AG20443 (cell line): ENCODE data around the gene CHN2.

ENCODE experiments used
- DNase-seq: peaks from one replicate; pipeline ENCODE4 v3.0.0; 2012; ENCODE audit warnings: low spot score, mixed read lengths

The CHN2 gene

GRCh38 chr7:29335188-29336083 lies 140.9 kb downstream of the CHN2 start:
- DNase-seq: no peak

GRCh38 chr7:29337546-29338116 lies 143.1 kb downstream of the CHN2 start:
- no peak for DNase-seq

GRCh38 chr7:29340696-29341095 lies 146.1 kb downstream of the CHN2 start:
- no peak for DNase-seq

- DNase-seq: no peak
Measured at GRCh38 chr7:29341156-29341555, 146.6 kb downstream of the CHN2 start.

DNA sequence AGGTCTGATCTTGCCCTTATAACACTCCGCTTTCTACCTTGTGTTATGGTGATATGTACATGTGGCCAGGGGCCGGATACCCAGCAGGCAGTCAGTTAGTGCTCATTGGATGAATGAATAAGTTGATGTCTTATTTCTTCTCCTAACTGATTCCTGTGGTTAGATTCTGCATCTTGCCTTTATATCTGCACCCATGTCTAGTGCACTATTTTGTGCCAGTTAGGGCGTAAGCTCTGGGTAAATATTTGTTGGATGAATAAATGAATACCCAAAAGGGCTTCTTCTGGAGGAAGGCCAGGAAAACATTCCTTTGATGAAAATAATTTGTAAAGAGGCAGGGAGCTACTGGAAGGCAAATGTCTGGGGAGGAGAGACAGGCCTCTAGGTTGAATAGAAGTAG lies 148.2 kb downstream of the CHN2 start:
- no peak for DNase-seq

GRCh38 chr7:29343399-29343798 lies 148.8 kb downstream of the CHN2 start:
- DNase-seq: no peak

- no peak for DNase-seq
Measured at GRCh38 chr7:29344334-29344978, 149.9 kb downstream of the CHN2 start.

DNA sequence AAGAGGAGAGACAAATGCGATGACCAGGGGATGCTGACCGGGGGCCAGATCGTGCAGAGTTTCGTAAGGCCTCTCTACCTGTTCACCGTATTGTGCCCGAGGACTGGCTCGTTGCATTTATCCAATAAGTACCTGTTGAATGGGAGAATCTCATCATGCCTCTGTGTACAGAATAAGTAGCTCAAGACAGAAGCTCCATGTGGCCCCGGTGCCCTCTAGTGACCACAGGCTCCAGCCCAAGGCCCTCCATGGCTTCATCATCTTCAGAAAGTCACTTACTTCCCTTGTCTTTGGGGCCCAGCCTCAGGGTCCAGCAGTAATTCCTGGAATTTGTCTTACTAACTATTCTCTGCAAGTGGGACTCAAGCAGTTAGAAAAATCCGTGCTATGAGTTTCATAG lies 151.0 kb downstream of the CHN2 start:
- DNase-seq: no peak

GRCh38 chr7:29346231-29346978 lies 151.8 kb downstream of the CHN2 start:
- no peak for DNase-seq

DNA sequence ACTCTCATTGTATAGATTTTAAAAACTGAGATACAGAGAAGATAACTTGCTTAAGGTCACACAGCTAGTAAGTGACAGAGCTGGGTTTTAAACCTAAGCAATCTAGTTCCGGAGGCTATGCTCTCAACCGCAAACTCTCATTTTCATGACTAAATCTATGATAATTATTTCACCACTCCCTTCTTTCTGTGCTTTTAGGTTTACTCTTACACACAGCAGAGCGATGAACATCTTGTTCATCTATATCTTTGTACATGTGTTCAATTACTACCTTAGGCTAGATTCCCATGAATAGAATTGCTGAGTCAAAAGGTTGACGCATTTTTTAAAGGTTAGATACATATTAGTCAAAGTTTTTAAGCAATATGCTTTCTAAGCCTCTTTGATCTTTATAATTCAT lies 154.8 kb downstream of the CHN2 start:
- no peak for DNase-seq

DNA sequence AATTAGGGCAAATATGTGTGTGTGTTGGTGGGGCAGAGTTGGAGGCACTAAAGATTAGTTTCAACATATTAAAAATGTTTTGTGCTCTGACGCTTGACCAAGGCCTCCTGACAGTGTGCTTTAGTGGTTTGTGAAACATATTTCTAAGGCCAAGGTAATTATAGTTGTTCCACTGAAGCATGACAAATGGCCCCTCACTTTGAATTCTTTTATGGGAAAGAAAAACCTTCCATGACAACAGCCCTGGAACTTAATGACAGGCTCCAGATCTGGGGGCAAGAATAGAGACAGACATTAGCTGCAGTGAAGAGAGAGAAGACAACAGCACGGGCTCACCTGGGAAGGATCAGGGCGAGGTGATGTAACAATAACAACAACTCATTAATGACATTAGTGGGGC lies 155.8 kb downstream of the CHN2 start:
- no peak for DNase-seq

DNA sequence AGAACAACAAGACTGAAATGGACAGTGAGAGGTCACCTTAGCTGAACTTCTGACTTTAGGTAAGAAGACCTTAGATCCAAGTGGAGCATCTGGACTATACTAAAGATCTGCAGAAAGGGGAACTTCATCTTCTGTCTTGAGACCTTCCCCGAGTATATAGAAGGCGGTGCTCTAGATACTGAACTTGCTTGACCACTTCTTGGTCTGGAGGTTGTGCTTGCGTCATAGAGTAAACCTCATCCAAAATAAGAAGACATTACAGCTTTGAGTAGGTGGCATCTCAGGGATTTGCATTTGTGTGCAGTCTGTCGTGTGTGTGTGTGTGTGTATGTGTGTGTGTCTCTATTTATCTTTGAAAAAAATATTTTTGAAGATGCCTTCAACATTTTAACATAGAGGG lies 157.5 kb downstream of the CHN2 start:
- no peak for DNase-seq

DNA sequence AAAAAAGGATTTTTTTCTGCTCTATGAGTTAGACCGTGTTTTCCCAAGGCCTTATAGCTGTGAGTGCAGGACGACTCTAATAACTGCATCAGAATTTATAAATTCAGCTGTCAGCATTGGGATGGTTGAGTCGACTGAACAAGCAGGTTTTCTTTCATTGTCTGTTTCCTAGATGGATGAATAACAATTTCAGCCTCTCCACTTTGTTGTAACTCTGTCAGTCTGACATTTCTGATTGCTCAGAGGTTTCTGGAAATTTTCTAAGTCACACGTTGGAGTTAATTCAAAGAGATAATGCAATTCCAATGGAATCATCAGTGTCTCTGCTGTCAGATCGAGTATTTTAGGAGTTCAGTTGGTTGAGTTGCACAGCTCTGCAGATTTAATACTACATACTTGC lies 159.2 kb downstream of the CHN2 start:
- DNase-seq: no peak

DNA sequence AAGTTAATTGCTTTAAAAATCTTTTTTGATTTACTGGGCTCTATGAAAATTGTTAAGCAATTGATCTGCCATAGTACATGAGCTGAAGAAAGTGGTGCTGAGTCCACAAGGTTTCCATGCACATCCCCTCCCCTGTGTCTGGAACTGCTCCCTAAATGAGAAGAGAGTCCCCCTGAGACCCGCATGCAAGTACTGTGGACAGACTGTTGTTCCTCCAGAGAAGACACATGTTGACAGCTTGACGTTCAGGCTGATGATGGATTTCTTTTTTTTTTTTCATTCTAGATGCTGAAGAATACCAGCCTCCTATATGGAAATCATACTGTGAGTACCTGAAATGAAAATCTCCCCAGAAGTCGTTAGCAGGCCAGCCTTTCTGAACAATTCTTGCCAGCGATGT lies 159.8 kb downstream of the CHN2 start:
- no peak for DNase-seq

GRCh38 chr7:29355388-29355787 lies 160.8 kb downstream of the CHN2 start:
- no peak for DNase-seq

DNA sequence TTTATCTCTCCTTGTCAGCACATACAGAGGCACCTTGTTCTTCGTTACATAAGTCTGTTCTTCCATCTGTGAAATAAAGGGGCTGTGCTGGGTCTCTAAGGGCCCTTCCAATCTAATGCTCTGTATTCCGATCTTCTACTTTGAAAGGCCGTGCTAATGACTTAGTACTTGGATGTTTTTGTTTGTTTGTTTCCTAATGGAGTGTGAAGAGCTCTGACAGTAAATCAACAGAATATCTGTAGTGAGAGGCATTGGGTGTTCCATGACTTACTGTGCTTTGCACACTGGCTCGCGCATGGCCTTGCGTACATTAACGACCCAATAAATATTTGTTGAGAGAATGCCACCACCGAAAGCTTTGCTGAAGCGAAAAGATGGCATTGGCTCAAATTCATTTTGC lies 162.1 kb downstream of the CHN2 start:
- DNase-seq: no peak

DNA sequence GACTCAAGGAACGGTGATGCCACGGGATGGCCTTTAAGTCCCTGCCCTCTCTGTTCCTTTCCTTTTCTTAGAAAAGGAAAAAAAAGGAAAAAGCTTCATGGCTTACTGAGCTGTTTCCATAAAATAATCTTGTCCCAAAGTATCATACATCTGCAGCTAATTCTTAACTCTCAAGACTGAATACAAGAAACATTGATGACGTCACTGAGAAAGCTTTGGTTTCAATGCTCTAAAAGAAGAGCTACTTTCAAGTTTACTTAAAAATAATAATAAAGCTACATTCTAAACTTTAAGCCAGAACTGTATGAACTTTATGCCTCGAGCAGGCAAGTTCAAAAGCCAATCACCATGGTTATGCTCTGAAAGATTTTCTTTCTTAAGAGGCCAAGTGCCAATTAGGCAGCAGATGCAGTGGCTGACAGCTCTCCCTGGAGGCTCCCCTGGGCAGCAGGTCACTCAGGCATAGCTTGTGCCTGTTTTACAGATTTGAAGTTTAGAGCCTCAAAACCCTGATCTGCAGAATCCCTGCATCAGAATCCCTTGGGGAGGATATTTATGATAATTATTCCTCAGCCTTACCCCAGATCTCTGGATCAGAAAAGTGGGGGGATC lies 165.0 kb downstream of the CHN2 start:
- no peak for DNase-seq

DNA sequence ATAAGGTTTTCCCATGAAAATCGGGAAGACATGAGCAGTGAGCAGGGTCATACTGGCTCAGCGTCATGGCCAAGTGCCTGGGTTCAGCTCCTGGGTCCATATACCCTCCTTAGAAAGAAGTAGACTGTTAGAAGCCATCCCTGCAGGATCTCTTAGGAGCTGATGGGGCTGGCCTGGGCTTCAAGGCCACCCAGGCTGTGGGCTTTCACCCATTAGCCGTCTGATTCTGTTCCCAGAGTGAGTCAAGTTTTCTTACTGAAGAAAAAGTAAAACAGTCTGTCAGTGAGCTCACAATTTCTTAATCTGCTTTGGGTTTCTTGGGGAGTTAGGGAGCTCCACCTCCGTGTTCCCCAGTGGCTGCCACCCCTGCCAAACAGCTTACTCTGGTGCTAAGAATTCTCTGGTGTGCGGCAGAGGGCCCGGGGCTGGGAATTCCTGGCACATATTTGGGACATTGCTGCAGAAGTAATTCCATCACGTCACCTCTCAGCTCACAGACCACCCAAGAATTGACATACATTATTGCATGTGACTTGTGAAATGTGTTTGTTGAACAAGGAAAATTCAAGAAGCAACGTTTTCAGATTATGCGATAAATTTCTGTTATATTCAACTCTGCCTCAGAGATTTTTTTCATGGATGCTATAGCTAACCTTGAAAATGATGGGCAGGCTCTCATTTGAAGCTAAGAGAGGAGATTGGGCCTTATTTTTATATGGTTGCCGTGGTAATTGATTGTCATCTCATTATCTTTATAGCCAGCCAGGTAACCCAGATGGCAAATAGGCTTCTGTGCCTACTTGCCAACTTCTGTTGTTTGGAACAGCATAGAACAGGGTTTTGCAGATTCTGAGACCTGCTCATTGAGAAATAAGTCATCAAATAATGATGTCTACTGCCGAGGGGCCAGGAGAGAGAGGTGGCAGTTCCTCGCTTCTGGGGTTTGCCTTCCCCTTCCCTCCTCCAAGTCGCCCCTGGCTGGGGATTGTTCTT lies 166.4 kb downstream of the CHN2 start:
- DNase-seq: no peak

- no peak for DNase-seq
Measured at GRCh38 chr7:29362380-29362779, 167.8 kb downstream of the CHN2 start.

DNA sequence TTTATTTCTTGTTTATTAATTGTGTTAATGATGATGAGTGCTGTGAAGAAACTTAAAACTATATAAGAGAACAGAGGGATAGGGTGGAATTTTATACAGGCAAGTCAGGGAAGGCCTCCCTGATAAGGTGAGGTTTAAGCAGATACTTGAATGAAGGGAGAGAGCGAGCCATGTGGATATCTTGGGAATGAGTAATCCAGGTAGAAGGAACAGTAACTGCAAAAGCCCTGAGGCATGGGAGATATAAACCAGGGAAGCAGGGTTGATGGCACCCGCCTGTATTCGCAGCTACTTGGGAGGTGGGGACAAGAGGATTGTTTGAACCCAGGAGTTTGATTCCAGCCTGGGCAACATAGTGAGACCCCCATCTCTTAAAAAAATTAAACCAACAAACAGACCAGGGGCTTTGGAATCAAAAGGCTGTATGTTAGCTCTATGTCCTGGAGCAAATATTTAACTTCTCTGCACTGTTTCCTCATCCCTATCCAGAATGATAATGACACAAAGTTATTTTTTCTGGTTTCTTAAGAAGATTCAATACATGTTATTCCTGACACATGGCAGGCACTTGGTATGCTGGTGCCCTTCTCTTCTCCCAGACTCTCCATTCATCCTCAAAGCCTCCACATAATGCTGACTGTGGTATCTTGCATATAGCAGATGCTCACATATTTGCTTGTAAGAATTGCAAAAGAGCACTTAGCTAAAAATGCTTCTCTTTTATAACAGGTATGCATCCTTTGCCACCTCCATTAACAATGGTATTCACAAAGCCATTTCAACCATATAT lies 169.3 kb downstream of the CHN2 start:
- no peak for DNase-seq
